ENCODE results near the gene HELB.

GRCh38 chr12:66290716-66291200 lies 11.5 kb upstream of the HELB start:
- no peak for TF ChIP-seq CTCF (IDR thresholded peaks at IDR 0.05)
- no peak for TF ChIP-seq ZFX (IDR thresholded peaks at IDR 0.05; ENCODE audit: borderline replicate concordance)
